Stomach (tissue), 9 donors: Measurements from ENCODE around the gene TCTN1. TPM values are rescaled to one million over a fixed set of nuclear protein-coding genes. Genes with fewer than 3 reads are reported as not detected.
"Not testable (repeated sequence)": the region's sequence is repeated elsewhere in the genome, so short reads cannot be mapped to it uniquely, and the experiment has no call there.

Source experiments
- DNase-seq, 2 donors: peaks; one replicate each; pipeline versions ENCODE4 v3.0.0 to v3.0.0-alpha.2; 2013 to 2019
- H3K27ac ChIP-seq, 5 donors: fragments of 200-600 bp in 4 of 5; sonication (generic) in 4 of 5; one replicate each; pipeline ENCODE4 v1.5.1; 2013 to 2019; ENCODE audit warnings: mild to moderate bottlenecking in 1 of 5, moderate library complexity in 1 of 5
- H3K27me3 ChIP-seq, 3 donors: fragments of 200-600 bp; sonication (generic); one replicate each; pipeline ENCODE4 v1.5.1; 2017 to 2019; ENCODE audit warnings: mixed run types in 1 of 3
- H3K36me3 ChIP-seq, 4 donors: fragments of 200-600 bp; sonication (generic); 1 replicate in 3 of 4; 2 replicates in 1 of 4; pipeline ENCODE4 v1.5.1; 2016 to 2019
- H3K4me1 ChIP-seq, 4 donors: fragments of 200-600 bp; sonication (generic); one replicate each; pipeline ENCODE4 v1.5.1; 2016 to 2019
- H3K4me3 ChIP-seq, 4 donors: fragments of 200-600 bp; sonication (generic) in 3 of 4; one replicate each; pipeline ENCODE4 v1.5.1; 2016 to 2019; ENCODE audit warnings: mild to moderate bottlenecking in 1 of 4
- H3K9me3 ChIP-seq, 4 donors: fragments of 200-600 bp; sonication (generic); one replicate each; pipeline ENCODE4 v1.5.1; 2016 to 2019
- CTCF ChIP-seq, 7 experiments: fragments of 450-650 bp in 4 of 7; fragments of 200-600 bp in 3 of 7; sonication (generic) in 3 of 7; IDR thresholded peaks; one replicate each; pipeline ENCODE4 v1.5.1; 2016 to 2019; ENCODE audit warnings: antibody characterized with exemption in 7 of 7, control low read depth in 2 of 7, mild to moderate bottlenecking in 1 of 7
- EP300 ChIP-seq: sonication (generic); formaldehyde crosslinking; IDR thresholded peaks from one replicate; pipeline ENCODE4 v1.6.1; 2017; ENCODE audit warnings: antibody characterized with exemption
- POLR2A ChIP-seq, 4 donors: fragments of 450-650 bp; IDR thresholded peaks; one replicate each; pipeline ENCODE4 v1.6.1; 2016; ENCODE audit warnings: antibody characterized with exemption in 4 of 4, control low read depth in 2 of 4, mild to moderate bottlenecking in 1 of 4, moderate library complexity in 1 of 4
- POLR2AphosphoS5 ChIP-seq, 3 donors: sonication (generic); formaldehyde crosslinking; IDR thresholded peaks; one replicate each; pipeline ENCODE4 v1.6.1; 2016; ENCODE audit warnings: antibody characterized with exemption in 3 of 3
- WGBS, 5 donors: extraction: QIAGEN DNeasy Blood & Tissue Kit in 3 of 5; methylation state at CpG; one replicate each; pipeline versions ENCODE4 v1.1.5 to v1.1.7; 2013 to 2018; 5-methylcytosine and 5-hydroxymethylcytosine counted together
- intact Hi-C: fragments of 100-400 bp; cut with DNase I; formaldehyde crosslinking; loops from one replicate; pipeline ENCODE4 v1.15.1; 2023; ENCODE audit warnings: low total_unique reads
- polyA plus RNA-seq, 3 donors: library from polyadenylated mRNA; stranded (reverse); fragments of 200-250 nt; gene quantifications; one replicate each; pipeline ENCODE4 v1.2.3, GENCODE V29; 2013
- total RNA-seq, 5 donors: library from RNA; depleted of rRNA; stranded (reverse); fragments of >200 nt; gene quantifications; one replicate each; pipeline versions ENCODE4 v1.1.0 to v1.2.3, GENCODE V29; 2014 to 2016
- donor health status: healthy with polysubstance abuse.
- donor health status: Bipolar disorder and iron deficiency.
- donor health status: healthy.

TCTN1 gene
- total and polyA plus RNA-seq, 8 donors = 5.3 to 60.0 (median 13.9) TPM

- WGBS, 5 donors = 2 to 10% (median 2%) methylated on average over 14 to 52 of the region's 52 CpGs
- peak; percentile 98 to 99 for DNase-seq
- peak within 1 kb of the TSS; percentile 91 to 99 (median 96) for H3K27ac ChIP-seq
- intact Hi-C loops = no loop called here
- peaks cover 36 to 62% (median 52%) of the 10 kb centered on the region in 4 donors for H3K4me1 ChIP-seq
- TF ChIP-seq POLR2AphosphoS5 (IDR thresholded peaks at IDR 0.05) = peak; percentile 52 to 81 (median 74)
- TF ChIP-seq EP300 = no peak
- TF ChIP-seq CTCF (IDR thresholded peaks at IDR 0.05) = no peak
- no peak for TF ChIP-seq POLR2A (IDR thresholded peaks at IDR 0.05)
- H3K9me3 ChIP-seq = no peaks in the 10 kb centered on the region
- H3K36me3 ChIP-seq = no peaks in the 10 kb centered on the region
- no peaks in the 10 kb centered on the region for H3K27me3 ChIP-seq
- peak within 1 kb of the TSS; percentile 92 to 96 (median 93) for H3K4me3 ChIP-seq
Observed at GRCh38 chr12:110583137-110584059, 30.5 kb upstream of the TCTN1 start, which contains the start of gene PPTC7. Gene PPTC7, minus strand, starts transcription at chr12:110583318. Its CDS starts 287 bp downstream, at chr12:110583031.

- Histone ChIP-seq H3K27ac (peak overlapping the region; percentile 1 to 99 (median 96)), H3K4me3 (no peak overlapping the region)
- TF ChIP-seq POLR2A (IDR thresholded peaks at IDR 0.05) (no peak), CTCF (IDR thresholded peaks at IDR 0.05) (no peak), POLR2AphosphoS5 (IDR thresholded peaks at IDR 0.05) (peak in 1 of 3 donors; percentile 26)
Observed at GRCh38 chr12:110585231-110585799, 28.6 kb upstream of the TCTN1 start.

GRCh38 chr12:110587102-110587501 lies 26.8 kb upstream of the TCTN1 start:
- intact Hi-C loops, H3K27me3 ChIP-seq, H3K27ac ChIP-seq: not testable (repeated sequence)

More at GRCh38 chr12:110585231-110585799, 28.6 kb upstream of the TCTN1 start:
- peak in 1 of 2 donors; percentile 59 for DNase-seq
- Histone ChIP-seq H3K4me1 (peaks cover 19 to 44% (median 38%) of the 10 kb centered on the region in 4 donors), H3K36me3 (no peaks in the 10 kb centered on the region), H3K27me3 (no peaks in the 10 kb centered on the region), H3K9me3 (no peaks in the 10 kb centered on the region)
- 14 to 25% (median 20%) methylated on average over 7 of the region's 7 CpGs for WGBS, 5 donors
- intact Hi-C loops = no loop called here

GRCh38 chr12:110590059-110590458 lies 23.9 kb upstream of the TCTN1 start:
- Histone ChIP-seq H3K9me3 (no peaks in the 10 kb centered on the region), H3K4me3 (no peak overlapping the region), H3K4me1 (peaks cover 10 to 32% (median 24%) of the 10 kb centered on the region in 4 donors), H3K27me3 (no peaks in the 10 kb centered on the region), H3K36me3 (no peaks in the 10 kb centered on the region), H3K27ac (peak overlapping the region in 4 of 5 donors; percentile 30 to 82 (median 66))
- WGBS, 5 donors = 95 to 100% (median 100%) methylated on average over 1 of the region's 1 CpG
- intact Hi-C loops = no loop called here
- TF ChIP-seq POLR2AphosphoS5 (IDR thresholded peaks at IDR 0.05) (no peak), EP300 (no peak), POLR2A (IDR thresholded peaks at IDR 0.05) (no peak), CTCF (IDR thresholded peaks at IDR 0.05) (no peak)
- no peak for DNase-seq

More at GRCh38 chr12:110587102-110587501, 26.8 kb upstream of the TCTN1 start:
- not testable (repeated sequence) for H3K36me3 ChIP-seq, DNase-seq, H3K9me3 ChIP-seq, H3K4me3 ChIP-seq
- peaks cover 20 to 47% (median 36%) of the 10 kb centered on the region in 4 donors for H3K4me1 ChIP-seq
- WGBS, 5 donors = 92 to 100% (median 96%) methylated on average over 2 of the region's 2 CpGs
